HG03060 (cell line): ENCODE results near the gene MAP4K3.

Experiments used
- ATAC-seq: cut with Tn5 transposase; IDR thresholded peaks from one replicate; pipeline ENCODE4 v1.9.1; 2021; ENCODE audit warnings: low read depth, moderate number of reproducible peaks; ENCODE audit not compliant: unreplicated experiment

Gene MAP4K3

GRCh38 chr2:39320162-39320561 lies 116.9 kb downstream of the MAP4K3 start:
- ATAC-seq, result no peak

DNA sequence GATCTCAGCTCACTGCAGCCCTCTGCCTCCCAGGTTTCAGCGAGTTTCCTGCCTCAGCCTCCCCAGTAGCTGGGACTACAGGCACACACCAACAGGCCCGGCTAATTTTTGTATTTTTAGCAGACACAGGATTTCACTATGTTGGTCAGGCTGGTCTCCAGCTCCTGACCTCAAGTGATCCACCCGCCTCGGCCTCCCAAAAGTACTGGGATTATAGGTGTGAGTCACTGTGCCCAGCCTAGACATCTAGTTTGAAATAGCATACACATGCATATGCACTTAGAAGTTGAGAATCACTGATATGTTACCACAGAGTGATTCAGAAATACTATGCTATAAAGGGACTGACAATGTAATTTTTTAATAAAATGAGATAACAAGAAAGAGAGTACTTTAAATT lies 123.5 kb downstream of the MAP4K3 start:
- ATAC-seq, result no peak

GRCh38 chr2:39311469-39311868 lies 125.6 kb downstream of the MAP4K3 start:
- no peak for ATAC-seq

DNA sequence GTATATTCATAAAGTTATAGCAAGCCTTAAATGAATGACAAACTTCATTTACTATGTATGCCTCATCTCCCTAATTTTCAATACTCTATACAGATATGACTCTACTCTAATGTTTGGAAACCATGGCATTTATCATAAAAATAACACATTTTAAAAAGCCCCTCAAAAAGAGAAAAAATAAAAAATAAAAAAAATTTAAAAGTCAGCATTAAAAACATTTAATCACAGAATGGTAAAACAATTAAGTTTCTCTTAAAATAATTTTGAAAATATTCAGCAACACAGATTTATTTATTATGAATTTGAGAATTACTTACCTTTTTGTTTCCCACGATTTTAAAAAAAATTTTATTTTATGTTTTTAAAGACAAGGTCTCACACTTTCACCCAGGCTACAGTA lies 128.3 kb downstream of the MAP4K3 start:
- ATAC-seq, result no peak

DNA sequence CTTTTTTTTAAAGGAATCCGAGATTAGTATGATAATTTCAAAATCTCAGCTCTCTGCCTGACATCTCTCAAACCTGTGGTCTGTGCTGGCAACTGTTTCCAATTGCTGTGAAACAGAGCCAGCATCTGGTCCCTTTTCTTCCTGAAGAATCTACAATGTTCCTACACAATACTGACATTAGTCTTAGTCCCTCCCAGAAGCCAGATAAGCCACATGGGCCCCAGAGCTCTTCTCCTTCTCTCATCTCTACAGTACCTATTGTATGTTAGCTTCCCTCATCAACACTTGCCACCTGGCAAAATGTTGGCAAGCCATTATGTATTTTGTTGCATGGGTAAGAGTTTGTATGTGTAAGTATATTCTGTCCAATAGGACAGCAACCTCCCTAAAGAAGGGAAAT lies 130.5 kb downstream of the MAP4K3 start:
- ATAC-seq, result no peak

- ATAC-seq, result no peak
Observed at GRCh38 chr2:39304729-39305128, 132.4 kb downstream of the MAP4K3 start.

DNA sequence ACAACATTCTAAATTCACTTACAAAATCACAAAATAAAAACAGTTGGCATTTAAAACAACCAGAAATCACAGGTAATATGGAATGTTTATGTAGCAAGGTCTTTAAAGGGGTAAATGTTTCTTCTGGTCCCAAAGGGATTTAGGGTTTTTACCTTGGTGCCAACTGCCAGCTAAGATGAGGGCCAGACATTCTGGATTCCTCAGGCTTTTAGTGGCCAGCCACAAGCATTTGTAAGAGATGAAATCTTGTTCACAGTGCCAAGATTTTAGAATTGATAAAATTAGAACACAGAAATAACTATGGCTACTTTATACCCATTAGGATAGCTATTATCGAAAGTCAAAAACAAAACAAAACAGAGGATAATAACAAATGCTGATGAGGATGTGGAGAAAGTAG lies 132.9 kb downstream of the MAP4K3 start:
- no peak for ATAC-seq

DNA sequence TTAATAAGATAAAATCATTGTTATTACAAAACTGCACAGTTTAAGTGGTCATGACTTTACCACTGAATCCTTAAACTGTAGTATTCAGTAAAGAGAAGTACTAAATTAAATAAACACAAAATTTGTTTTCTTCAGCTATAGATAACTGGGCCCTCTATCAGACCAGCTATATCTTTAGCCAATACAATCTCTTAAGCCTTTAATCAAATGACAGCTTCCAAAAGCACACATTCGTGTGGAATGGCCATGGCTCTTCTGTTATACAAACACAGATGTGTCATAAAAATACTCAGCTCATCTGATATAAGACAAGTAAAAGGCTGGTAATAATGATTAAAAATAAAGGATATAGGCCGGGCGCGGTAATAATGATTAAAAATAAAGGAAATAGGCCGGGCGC lies 135.7 kb downstream of the MAP4K3 start:
- ATAC-seq, result no peak

GRCh38 chr2:39300044-39300978 lies 136.8 kb downstream of the MAP4K3 start:
- no peak for ATAC-seq

GRCh38 chr2:39290433-39290832 lies 146.7 kb downstream of the MAP4K3 start:
- no peak for ATAC-seq

DNA sequence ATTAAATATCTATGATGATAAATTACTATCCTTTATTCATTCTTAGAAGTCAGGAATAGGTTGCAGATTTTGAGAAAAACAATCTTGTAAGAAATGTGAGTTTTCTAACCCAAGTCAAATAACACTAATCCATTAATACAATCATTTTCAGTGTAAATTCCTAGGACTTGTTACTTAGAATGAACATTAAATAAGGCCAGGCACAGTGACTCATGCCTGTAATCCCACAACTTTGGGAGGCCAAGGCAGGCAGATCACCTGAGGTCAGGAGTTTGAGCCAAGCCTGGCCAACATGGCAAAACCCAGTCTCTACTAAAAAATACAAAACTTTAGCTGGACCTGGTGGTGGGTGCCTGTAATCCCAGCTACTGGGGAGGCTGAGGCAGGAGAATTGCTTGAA lies 147.5 kb downstream of the MAP4K3 start:
- ATAC-seq, result no peak

- no peak for ATAC-seq
Observed at GRCh38 chr2:39283561-39283960, 153.5 kb downstream of the MAP4K3 start.

GRCh38 chr2:39281391-39281790 lies 155.7 kb downstream of the MAP4K3 start:
- ATAC-seq, result no peak

GRCh38 chr2:39275016-39275415 lies 162.1 kb downstream of the MAP4K3 start:
- ATAC-seq, result no peak

DNA sequence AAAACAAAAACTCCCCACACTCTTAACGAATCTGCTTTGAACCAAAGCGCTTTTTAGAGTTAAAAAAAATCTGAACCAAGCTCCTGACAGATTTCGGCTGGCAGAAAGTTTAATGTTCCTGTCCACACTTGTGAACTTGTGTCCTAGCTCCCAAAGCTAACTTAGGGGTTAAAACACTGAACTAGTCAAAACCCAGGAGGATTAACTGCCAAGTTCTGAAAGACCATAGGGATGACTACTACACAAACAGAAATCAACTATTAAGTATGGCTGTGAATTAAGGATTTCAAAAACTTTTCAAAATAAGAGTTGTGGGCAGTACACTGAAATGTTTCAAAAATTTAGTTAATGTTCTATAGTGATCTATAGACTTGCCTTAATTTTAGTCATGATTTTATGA lies 167.1 kb downstream of the MAP4K3 start:
- no peak for ATAC-seq

- no peak for ATAC-seq
Observed at GRCh38 chr2:39266916-39267434, 170.1 kb downstream of the MAP4K3 start.

- peak; percentile 69 for ATAC-seq
Observed at GRCh38 chr2:39266139-39266805, 170.8 kb downstream of the MAP4K3 start.

GRCh38 chr2:39265315-39265714 lies 171.8 kb downstream of the MAP4K3 start:
- no peak for ATAC-seq

DNA sequence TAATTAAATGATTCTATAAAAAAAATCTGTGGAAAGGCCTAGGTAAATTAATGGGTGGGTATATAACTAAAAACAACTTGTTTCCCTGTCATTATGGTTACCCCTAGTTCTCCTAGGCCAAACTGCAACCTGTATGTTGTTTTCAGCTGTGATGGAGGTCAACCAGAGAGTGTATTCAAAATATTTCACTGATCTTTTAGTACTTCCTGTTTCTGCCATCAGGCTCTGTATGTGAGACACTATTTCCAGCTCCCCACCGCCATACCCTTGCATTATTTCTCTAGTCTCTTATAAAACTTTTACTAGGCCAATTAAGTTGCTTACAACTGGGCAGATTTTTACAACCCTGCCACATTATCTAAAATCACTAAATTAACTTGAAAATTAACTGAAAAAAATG lies 172.4 kb downstream of the MAP4K3 start:
- peak; percentile 52 for ATAC-seq

- no peak for ATAC-seq
Observed at GRCh38 chr2:39260087-39260486, 177.0 kb downstream of the MAP4K3 start.

- ATAC-seq, result no peak
Observed at GRCh38 chr2:39256040-39256439, 181.0 kb downstream of the MAP4K3 start.
